GM12878 (cell line): ENCODE measurements around the gene HOOK2. TPM values are rescaled to one million over a fixed set of nuclear protein-coding genes. Genes with fewer than 3 reads are reported as not detected.

Experiments
- ATAC-seq: fragments of 200-7000 bp; cut with Tn5 transposase; 3 replicates; pipeline ENCODE4 v1.9.1; 2020; ENCODE audit warnings: mild to moderate bottlenecking, moderate library complexity
- BruUV-seq: library from RNA; stranded (reverse); fragments of 400-500 nt; replicated peaks from 2 replicates; lab custom pipeline; 2021; lab: Mats Ljungman, UMichigan
- CTCF ChIA-PET: fragments of 300-600 bp; sonication (Branson Sonifier 250); formaldehyde crosslinking; extraction: SDS; loops from one replicate; lab custom pipeline; 2021; ENCODE audit warnings: inconsistent platforms; lab: Yijun Ruan, JAX
- POLR2A ChIA-PET: fragments of 350-600 bp; formaldehyde crosslinking; extraction: SDS; loops from one replicate; lab custom pipeline; 2021; ENCODE audit warnings: inconsistent platforms; lab: Charles Lee
- RAD21 ChIA-PET: fragments of 300-600 bp; sonication (Branson Sonifier 250); formaldehyde crosslinking; loops from one replicate; lab custom pipeline; 2023; ENCODE audit warnings: antibody characterized with exemption; ENCODE audit not compliant: unreplicated experiment; lab: Charles Lee
- SMC1A ChIA-PET: fragments of 300-600 bp; sonication (Branson Sonifier 250); formaldehyde crosslinking; loops from one replicate; lab custom pipeline; 2023; ENCODE audit not compliant: unreplicated experiment, uncharacterized antibody; lab: Charles Lee
- DNase-seq: peaks from one replicate; pipeline ENCODE4 v3.0.0-alpha.2; 2011; ENCODE audit warnings: low read depth, low spot score
- FAIRE-seq: peaks from 3 replicates; lab custom pipeline; 2011; peaks lifted over from hg19 to GRCh38; lab: Jason Lieb, UNC
- H2AFZ ChIP-seq: 2 replicates; pipeline ENCODE4 v1.6.0; 2011; ENCODE audit warnings: low read depth, low read length, control low read depth; ENCODE audit not compliant: control insufficient read depth
- H3K27ac ChIP-seq: 2 replicates; pipeline ENCODE4 v1.5.1; 2011; ENCODE audit warnings: control low read depth; ENCODE audit not compliant: control insufficient read depth, insufficient read depth
- H3K27me3 ChIP-seq, 2 experiments: replicated peaks in 1 of 2; 2 replicates each; pipeline versions ENCODE4 v1.6.0 to v1.6.1; 2011; ENCODE audit warnings: low read length in 1 of 2; ENCODE audit not compliant: control insufficient read depth in 2 of 2, insufficient read depth in 2 of 2
- H3K36me3 ChIP-seq, 2 experiments: 2 replicates each; pipeline ENCODE4 v1.5.1; 2011; ENCODE audit warnings: low read length in 1 of 2; ENCODE audit not compliant: control insufficient read depth in 2 of 2, insufficient read depth in 2 of 2
- H3K4me1 ChIP-seq: 2 replicates; pipeline ENCODE4 v1.6.1; 2011; ENCODE audit warnings: mild to moderate bottlenecking, low read length, moderate library complexity, mixed read lengths; ENCODE audit not compliant: control insufficient read depth, insufficient read depth
- H3K4me2 ChIP-seq: 2 replicates; pipeline ENCODE4 v1.6.0; 2011; ENCODE audit warnings: control low read depth; ENCODE audit not compliant: control insufficient read depth, insufficient read depth
- H3K4me3 ChIP-seq: fragments of 200-600 bp; sonication (generic); 2 replicates; pipeline ENCODE4 v1.5.1; 2016
- H3K79me2 ChIP-seq: 2 replicates; pipeline ENCODE4 v1.6.0; 2011; ENCODE audit warnings: low read length; ENCODE audit not compliant: control insufficient read depth, insufficient read depth
- H3K9ac ChIP-seq: 2 replicates; pipeline ENCODE4 v1.8.0; 2011; ENCODE audit warnings: low read length, control low read depth, mixed read lengths; ENCODE audit not compliant: control insufficient read depth, insufficient read depth
- H3K9me3 ChIP-seq: replicated peaks from 3 replicates; pipeline ENCODE4 v1.5.1; 2011; ENCODE audit warnings: mild to moderate bottlenecking, low read length; ENCODE audit not compliant: control insufficient read depth, insufficient read depth
- H4K20me1 ChIP-seq: 2 replicates; pipeline ENCODE4 v1.6.0; 2011; ENCODE audit not compliant: control insufficient read depth, insufficient read depth
- EP300 ChIP-seq, 2 experiments: fragments of 150-350 bp in 1 of 2; IDR thresholded peaks; 2 replicates each; pipeline ENCODE4 v1.6.1; 2011 to 2012; ENCODE audit warnings: low read depth in 2 of 2, low read length in 2 of 2, borderline replicate concordance in 1 of 2, improper control_type of control experiment in 1 of 2, inconsistent platforms in 1 of 2; ENCODE audit not compliant: control insufficient read depth in 1 of 2
- FOXK2 ChIP-seq: fragments of 450-650 bp; IDR thresholded peaks from 2 replicates; pipeline ENCODE4 v1.6.1; 2017; ENCODE audit warnings: mild to moderate bottlenecking, moderate library complexity
- RBBP5 ChIP-seq: fragments of 200-600 bp; sonication (generic); conservative IDR thresholded peaks from 2 replicates; pipeline ENCODE4 v1.6.1; 2016
- WGBS: methylation state at CpG from one replicate; pipeline ENCODE4 v1.1.6; 2016; ENCODE audit warnings: low lambda C conversion rate; ENCODE audit not compliant: insufficient replicate concordance, insufficient coverage; ENCODE audit errors: missing lambda C conversion rate; 5-methylcytosine and 5-hydroxymethylcytosine counted together
- in situ Hi-C: fragments of 300-500 bp; cut with MboI; formaldehyde crosslinking; loops from 9 replicates; pipeline ENCODE4 v1.14.3; 2018; ENCODE audit warnings: mixed read lengths
- intact Hi-C: fragments of 100-400 bp; cut with micrococcal nuclease; formaldehyde crosslinking; loops from one replicate; pipeline ENCODE4 v1.14.2; 2022; ENCODE audit not compliant: unreplicated experiment
- polyA plus RNA-seq, 11 experiments: library from polyadenylated mRNA; depleted of rRNA in 4 of 11; unstranded in 6 of 11; stranded (reverse) in 5 of 11; fragments of >200 nt; fragmentation: Nextera tagmentation in 4 of 11; fragmentation: Illumina TruSeq in 1 of 11; extraction: Ambion mirVana in 4 of 11; extraction: Trizol in 1 of 11; gene quantifications; 1 replicate in 1 of 11; 2 replicates in 10 of 11; pipeline versions ENCODE4 v1.2.1 to v1.2.3, GENCODE V29; 2011 to 2016; ENCODE audit warnings: inconsistent platforms in 2 of 11, missing spikeins in 2 of 11, low read depth in 1 of 11
- total RNA-seq, 4 experiments: library from RNA; depleted of rRNA in 3 of 4; stranded (reverse); fragments of >200 nt in 3 of 4; fragmentation: Illumina TruSeq in 1 of 4; extraction: Trizol in 1 of 4; gene quantifications; 2 replicates each; pipeline versions ENCODE4 v1.2.1 to v1.2.3, GENCODE V29; 2013 to 2021
- TF ChIP-seq, protein P1 (sequence below): fragments of 450-650 bp; IDR thresholded peaks from 2 replicates; pipeline ENCODE4 v1.6.1; 2016; ENCODE audit warnings: mild to moderate bottlenecking
- TF ChIP-seq, protein P2 (sequence below): IDR thresholded peaks from 2 replicates; pipeline ENCODE4 v1.6.1; 2012; ENCODE audit warnings: low read depth, low read length, improper control_type of control experiment

Gene HOOK2
- total and polyA plus RNA-seq, 10 of the 15 experiments (the other 5 are each of a cell fraction or from before 2014, with no cell fraction given): 1.5 to 9.6 (median 6.2) TPM

DNA sequence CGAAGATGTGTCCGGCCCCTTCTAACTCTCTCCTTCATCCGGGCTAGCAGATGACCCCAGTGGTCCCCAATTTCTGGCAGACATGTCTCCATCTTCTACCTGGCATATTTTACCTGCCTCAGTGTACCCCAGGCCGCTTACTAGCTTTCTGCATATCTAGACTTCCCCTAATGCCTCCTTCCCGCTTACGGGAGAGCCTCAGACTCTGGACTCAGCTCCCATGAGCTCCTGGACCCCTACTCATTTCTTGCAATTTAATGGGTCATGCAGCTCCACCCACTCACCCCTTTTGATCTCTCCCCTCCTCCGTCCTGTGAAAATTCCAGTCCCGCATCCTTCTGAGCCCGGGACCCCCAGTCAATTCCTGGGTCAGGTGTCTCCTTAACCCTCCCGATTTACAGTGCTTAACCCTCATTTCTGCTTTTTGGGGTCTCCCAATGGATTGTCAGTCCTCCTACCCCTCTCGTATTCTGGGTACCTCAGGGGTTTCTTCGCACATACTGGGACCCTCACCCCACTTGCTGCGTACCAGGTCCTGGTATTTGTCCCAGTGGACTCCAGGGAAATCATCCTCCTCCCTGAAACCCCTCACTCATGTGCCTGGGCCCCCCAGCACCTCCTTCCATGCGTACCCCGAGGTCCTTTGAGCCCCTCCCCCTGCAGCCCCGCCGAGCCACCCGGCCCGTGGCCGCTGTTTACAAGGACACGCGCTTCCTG is 15.4 kb upstream of the HOOK2 start:
- H3K4me3 ChIP-seq: peak overlapping the region; percentile 87
- peaks cover 42% of the 10 kb centered on the region for H3K79me2 ChIP-seq
- H3K4me1 ChIP-seq: peaks cover 44% of the 10 kb centered on the region
- intact Hi-C loops (loop anchor here (1.0 kb wide), 1 partner anchor 12 kb away; no protein-coding TSS in a partner anchor), in situ Hi-C loops (no loop called here)
- no peak for FAIRE-seq
- H3K4me2 ChIP-seq: peak overlapping the region; percentile 97
- no TSS peak for BruUV-seq
- WGBS: under 1% methylated on average over 22 of the region's 22 CpGs
- no peaks in the 10 kb centered on the region for H3K27me3 ChIP-seq
- RAD21 ChIA-PET: interaction anchor here (1.4 to 11.4 kb wide), 3 partner anchors 9 to 56 kb away, joined by 3 to 303 read pairs (median 13); partner anchors contain the start of genes HOOK2 and TRIR
- H3K27ac ChIP-seq: peak overlapping the region; percentile 99
- no peak for DNase-seq
- SMC1A ChIA-PET: interaction anchor here (0.6 to 11.5 kb wide), 3 partner anchors 11 to 366 kb away, joined by 3 to 240 read pairs (median 3); no protein-coding TSS in a partner anchor
- H3K9ac ChIP-seq: peak overlapping the region; percentile 70
- H2AFZ ChIP-seq: no peak overlapping the region
- no peaks in the 10 kb centered on the region for H4K20me1 ChIP-seq
- CTCF ChIA-PET: interaction anchor here (0.8 to 11.1 kb wide), 2 partner anchors 13 to 1410 kb away, joined by 4 to 537 read pairs; partner anchors contain the start of gene HOOK2
- H3K9me3 ChIP-seq: no peaks in the 10 kb centered on the region; the same call in 2 of the 3 replicates
- no peak for ATAC-seq
- TF ChIP-seq, protein P1, sequence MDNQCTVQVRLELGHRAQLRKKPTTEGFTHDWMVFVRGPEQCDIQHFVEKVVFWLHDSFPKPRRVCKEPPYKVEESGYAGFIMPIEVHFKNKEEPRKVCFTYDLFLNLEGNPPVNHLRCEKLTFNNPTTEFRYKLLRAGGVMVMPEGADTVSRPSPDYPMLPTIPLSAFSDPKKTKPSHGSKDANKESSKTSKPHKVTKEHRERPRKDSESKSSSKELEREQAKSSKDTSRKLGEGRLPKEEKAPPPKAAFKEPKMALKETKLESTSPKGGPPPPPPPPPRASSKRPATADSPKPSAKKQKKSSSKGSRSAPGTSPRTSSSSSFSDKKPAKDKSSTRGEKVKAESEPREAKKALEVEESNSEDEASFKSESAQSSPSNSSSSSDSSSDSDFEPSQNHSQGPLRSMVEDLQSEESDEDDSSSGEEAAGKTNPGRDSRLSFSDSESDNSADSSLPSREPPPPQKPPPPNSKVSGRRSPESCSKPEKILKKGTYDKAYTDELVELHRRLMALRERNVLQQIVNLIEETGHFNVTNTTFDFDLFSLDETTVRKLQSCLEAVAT: 0 out of 2 replicates have a peak, but pooled peaks have one; percentile 10
- TF ChIP-seq, protein P2, sequence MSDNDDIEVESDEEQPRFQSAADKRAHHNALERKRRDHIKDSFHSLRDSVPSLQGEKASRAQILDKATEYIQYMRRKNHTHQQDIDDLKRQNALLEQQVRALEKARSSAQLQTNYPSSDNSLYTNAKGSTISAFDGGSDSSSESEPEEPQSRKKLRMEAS: peak; percentile 99
- TF ChIP-seq FOXK2 (peak; percentile 93), RBBP5 (no peak), EP300 (IDR thresholded peaks at IDR 0.05; ENCODE audit: borderline replicate concordance in 1 of 2, control insufficient read depth in 1 of 2, low read depth in 2 of 2, low read length in 2 of 2) (0 out of 4 replicates have a peak, but pooled peaks of 1 of the 2 experiments have one; percentile 12)
- POLR2A ChIA-PET: interaction anchor here (1.2 to 8.2 kb wide), 7 partner anchors 10 to 361 kb away, joined by 3 to 303 read pairs (median 7); partner anchors contain the start of genes GET3, HOOK2 and RNASEH2A
- no peaks in the 10 kb centered on the region for H3K36me3 ChIP-seq
